ENCODE measurements around the gene TMEM132C. TPM values are rescaled to one million over a fixed set of nuclear protein-coding genes. Genes with fewer than 3 reads are reported as not detected.

The TMEM132C gene
- total RNA-seq, 1 donor from 2014 or later = 3.9 TPM

DNA sequence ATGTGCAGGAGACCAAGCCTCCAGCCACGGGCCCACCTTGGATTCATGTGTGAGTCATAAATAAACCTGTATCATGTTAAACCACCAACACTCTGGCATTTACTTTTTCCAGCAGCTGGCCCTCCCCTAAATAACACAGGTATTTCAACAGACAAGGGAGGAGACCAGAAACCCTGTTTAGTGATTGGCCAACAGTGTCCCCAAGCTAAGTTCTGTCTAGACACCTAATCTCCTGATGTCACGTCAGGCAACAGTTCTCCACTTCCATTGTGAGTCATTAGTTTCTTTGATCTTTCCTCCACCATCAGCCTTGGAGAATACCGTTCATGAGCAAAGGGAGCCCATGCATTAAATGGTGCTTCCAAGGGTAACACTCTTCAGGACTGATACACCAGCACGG, 196.9 kb downstream of the TMEM132C start:
- Histone ChIP-seq H3K9me3 (ENCODE audit: low read depth) (no peaks in the 10 kb centered on the region), H3K36me3 (no peaks in the 10 kb centered on the region), H2AFZ (replicated peaks) (no peak overlapping the region), H3K9ac (no peak overlapping the region), H4K20me1 (ENCODE audit: low read depth) (no peaks in the 10 kb centered on the region), H3K79me2 (ENCODE audit: low read depth) (no peaks in the 10 kb centered on the region), H3K4me3 (no peak overlapping the region), H3K27ac (no peak overlapping the region), H3K4me2 (no peak overlapping the region), H3F3A (ENCODE audit: low read depth) (no peaks in the 10 kb centered on the region), H3K27me3 (no peaks in the 10 kb centered on the region), H3K4me1 (peaks cover 4% of the 10 kb centered on the region)
- Mint-ChIP-seq H3K4me3 (no peak overlapping the region), H3K27me3 (ENCODE audit: insufficient read depth, low read depth) (peaks cover 2% of the 10 kb centered on the region), H3K27ac (peak overlapping the region; percentile 85), H3K9me3 (peaks cover 8% of the 10 kb centered on the region), H3K36me3 (peaks cover 57% of the 10 kb centered on the region), H3K4me1 (peaks cover 36% of the 10 kb centered on the region)
- TF ChIP-seq, protein P1, sequence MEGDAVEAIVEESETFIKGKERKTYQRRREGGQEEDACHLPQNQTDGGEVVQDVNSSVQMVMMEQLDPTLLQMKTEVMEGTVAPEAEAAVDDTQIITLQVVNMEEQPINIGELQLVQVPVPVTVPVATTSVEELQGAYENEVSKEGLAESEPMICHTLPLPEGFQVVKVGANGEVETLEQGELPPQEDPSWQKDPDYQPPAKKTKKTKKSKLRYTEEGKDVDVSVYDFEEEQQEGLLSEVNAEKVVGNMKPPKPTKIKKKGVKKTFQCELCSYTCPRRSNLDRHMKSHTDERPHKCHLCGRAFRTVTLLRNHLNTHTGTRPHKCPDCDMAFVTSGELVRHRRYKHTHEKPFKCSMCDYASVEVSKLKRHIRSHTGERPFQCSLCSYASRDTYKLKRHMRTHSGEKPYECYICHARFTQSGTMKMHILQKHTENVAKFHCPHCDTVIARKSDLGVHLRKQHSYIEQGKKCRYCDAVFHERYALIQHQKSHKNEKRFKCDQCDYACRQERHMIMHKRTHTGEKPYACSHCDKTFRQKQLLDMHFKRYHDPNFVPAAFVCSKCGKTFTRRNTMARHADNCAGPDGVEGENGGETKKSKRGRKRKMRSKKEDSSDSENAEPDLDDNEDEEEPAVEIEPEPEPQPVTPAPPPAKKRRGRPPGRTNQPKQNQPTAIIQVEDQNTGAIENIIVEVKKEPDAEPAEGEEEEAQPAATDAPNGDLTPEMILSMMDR (IDR thresholded peaks at IDR 0.05) = no peak
- TF ChIP-seq EZH2 (IDR thresholded peaks at IDR 0.05) (no peak), EZH2phosphoT487 (IDR thresholded peaks at IDR 0.05) (no peak)
- no peak for DNase-seq (ENCODE audit: low spot score)

DNA sequence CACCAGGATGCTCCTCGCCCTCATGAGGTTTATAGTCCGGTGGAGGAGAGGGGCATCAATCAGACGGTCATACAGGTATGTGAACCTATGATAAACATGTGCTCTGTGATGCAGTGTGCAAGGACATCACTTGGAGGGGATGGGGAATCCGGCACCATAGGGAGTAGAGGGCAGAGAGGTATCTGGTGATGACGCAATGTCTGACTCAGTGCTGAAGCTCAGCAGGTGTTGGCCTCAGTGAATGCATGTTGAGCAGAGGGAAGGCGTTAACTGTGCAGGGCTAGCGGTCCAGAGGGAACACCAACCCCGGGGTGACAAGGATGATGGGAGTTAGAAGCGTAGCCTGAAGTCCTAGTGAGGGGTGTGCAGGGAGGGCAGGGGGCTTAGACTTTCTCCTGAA, 200.9 kb downstream of the TMEM132C start:
- DNase-seq (ENCODE audit: low spot score) = no peak
- no peaks in the 10 kb centered on the region for H3K9me3 ChIP-seq (ENCODE audit: low read depth)
- Mint-ChIP-seq H3K27me3 (ENCODE audit: insufficient read depth, low read depth) (peaks cover 5% of the 10 kb centered on the region), H3K4me3 (no peak overlapping the region), H3K4me1 (peaks cover 19% of the 10 kb centered on the region), H3K27ac (no peak overlapping the region), H3K36me3 (peaks cover 52% of the 10 kb centered on the region), H3K9me3 (no peaks in the 10 kb centered on the region)
- TF ChIP-seq, protein P1 (IDR thresholded peaks at IDR 0.05) = no peak
- no peak for TF ChIP-seq EZH2 (IDR thresholded peaks at IDR 0.05)
- TF ChIP-seq EZH2phosphoT487 (IDR thresholded peaks at IDR 0.05) = no peak
- no peaks in the 10 kb centered on the region for H4K20me1 ChIP-seq (ENCODE audit: low read depth)
- H3K27ac ChIP-seq = no peak overlapping the region
- H3F3A ChIP-seq (ENCODE audit: low read depth) = no peaks in the 10 kb centered on the region
- no peaks in the 10 kb centered on the region for H3K4me1 ChIP-seq
- H2AFZ ChIP-seq (replicated peaks) = no peak overlapping the region
- no peak overlapping the region for H3K4me3 ChIP-seq
- no peaks in the 10 kb centered on the region for H3K27me3 ChIP-seq
- H3K36me3 ChIP-seq = no peaks in the 10 kb centered on the region
- H3K79me2 ChIP-seq (ENCODE audit: low read depth) = no peaks in the 10 kb centered on the region
- no peak overlapping the region for H3K9ac ChIP-seq
- no peak overlapping the region for H3K4me2 ChIP-seq

DNA sequence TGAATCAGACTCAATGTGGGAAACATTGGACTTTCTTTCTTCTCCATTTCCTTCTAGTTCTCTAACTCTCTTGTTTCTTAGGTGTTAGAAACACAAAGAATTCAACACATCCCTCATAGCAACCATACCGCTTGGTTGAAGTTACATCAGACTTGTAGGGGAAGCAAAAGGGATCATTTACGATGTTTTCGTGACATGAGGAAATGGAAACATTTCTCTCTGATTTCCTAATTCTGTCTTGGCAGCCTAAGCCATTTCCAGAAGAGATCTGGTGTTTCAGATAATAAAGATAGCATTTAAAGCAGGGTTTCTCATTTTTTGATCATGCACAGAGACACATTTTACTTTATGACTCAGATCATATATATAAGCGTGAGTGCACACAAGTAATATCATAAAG, 202.0 kb downstream of the TMEM132C start:
- no peaks in the 10 kb centered on the region for H3K9me3 ChIP-seq (ENCODE audit: low read depth)
- H3K27ac ChIP-seq = no peak overlapping the region
- H3K27ac Mint-ChIP-seq = no peak overlapping the region
- no peak overlapping the region for H2AFZ ChIP-seq (replicated peaks)
- no peak overlapping the region for H3K4me2 ChIP-seq
- H3K36me3 ChIP-seq = no peaks in the 10 kb centered on the region
- peaks cover 56% of the 10 kb centered on the region for H3K36me3 Mint-ChIP-seq
- TF ChIP-seq EZH2 (IDR thresholded peaks at IDR 0.05) (no peak), EZH2phosphoT487 (IDR thresholded peaks at IDR 0.05) (no peak)
- TF ChIP-seq, protein P1 (IDR thresholded peaks at IDR 0.05) = no peak
- H3K4me1 Mint-ChIP-seq = peaks cover 25% of the 10 kb centered on the region
- H3K4me3 Mint-ChIP-seq = no peak overlapping the region
- H3K79me2 ChIP-seq (ENCODE audit: low read depth) = no peaks in the 10 kb centered on the region
- H3K27me3 Mint-ChIP-seq (ENCODE audit: insufficient read depth, low read depth) = peaks cover 9% of the 10 kb centered on the region
- no peaks in the 10 kb centered on the region for H3F3A ChIP-seq (ENCODE audit: low read depth)
- no peak overlapping the region for H3K4me3 ChIP-seq
- no peaks in the 10 kb centered on the region for H3K27me3 ChIP-seq
- peaks cover 7% of the 10 kb centered on the region for H3K9me3 Mint-ChIP-seq
- no peak overlapping the region for H3K9ac ChIP-seq
- DNase-seq (ENCODE audit: low spot score) = no peak
- H3K4me1 ChIP-seq = no peaks in the 10 kb centered on the region
- H4K20me1 ChIP-seq (ENCODE audit: low read depth) = no peaks in the 10 kb centered on the region
